A549 (cell line): ENCODE data around the gene NOTCH4. TPM values are rescaled to one million over a fixed set of nuclear protein-coding genes. Genes with fewer than 3 reads are reported as not detected.
A peak's percentile ranks its signal among the peaks of the same experiment; 100 is the strongest.
"Not testable (repeated sequence)": the region's sequence is repeated elsewhere in the genome, so short reads cannot be mapped to it uniquely, and the experiment has no call there.

Experiments
- ATAC-seq, 2 experiments: fragments of 200-7000 bp in 1 of 2; fragments of >200 bp in 1 of 2; cut with Nextera tagmentation in 1 of 2; cut with Tn5 transposase in 1 of 2; 3 replicates each; pipeline versions ENCODE4 v1.8.0 to v1.9.1; 2018 to 2020; ENCODE audit warnings: mild to moderate bottlenecking in 1 of 2, moderate library complexity in 1 of 2
- CTCF ChIA-PET: fragments of 300-600 bp; sonication (Branson Sonifier 250); formaldehyde crosslinking; extraction: SDS; loops from one replicate; lab custom pipeline; 2021; ENCODE audit warnings: antibody characterized with exemption, inconsistent platforms; lab: Yijun Ruan, JAX
- POLR2A ChIA-PET: fragments of 350-600 bp; formaldehyde crosslinking; extraction: SDS; loops from one replicate; lab custom pipeline; 2021; ENCODE audit warnings: antibody characterized with exemption, inconsistent platforms; lab: Yijun Ruan, JAX
- DNase-seq, 2 experiments: peaks; one replicate each; pipeline versions ENCODE4 v3.0.0 to v3.0.0-alpha.2; 2011 to 2016; ENCODE audit warnings: low read depth in 1 of 2, low spot score in 1 of 2
- FAIRE-seq: peaks from 2 replicates; lab custom pipeline; 2011; peaks lifted over from hg19 to GRCh38; lab: Jason Lieb, UNC
- H3K27ac ChIP-seq, 2 experiments: fragments of >200 bp; sonication (Bioruptor Twin); formaldehyde crosslinking; 3 replicates each; pipeline ENCODE4 v1.5.1; 2016 to 2017
- H3K4me1 ChIP-seq: fragments of >200 bp; sonication (Bioruptor Twin); formaldehyde crosslinking; 3 replicates; pipeline ENCODE4 v1.6.1; 2016
- H3K4me2 ChIP-seq: fragments of >200 bp; sonication (Bioruptor Twin); formaldehyde crosslinking; 3 replicates; pipeline ENCODE4 v1.6.1; 2016
- H3K4me3 ChIP-seq: fragments of >200 bp; sonication (Bioruptor Twin); formaldehyde crosslinking; 3 replicates; pipeline ENCODE4 v1.5.1; 2016
- H3K9me3 ChIP-seq: fragments of >200 bp; sonication (Bioruptor Twin); formaldehyde crosslinking; 3 replicates; pipeline ENCODE4 v1.6.1; 2016
- CTCF ChIP-seq: fragments of >200 bp; sonication (Bioruptor Twin); formaldehyde crosslinking; IDR thresholded peaks from 3 replicates; pipeline ENCODE4 v1.5.1; 2016
- EHF ChIP-seq: fragments of 250-450 bp; sonication (Bioruptor Pico); IDR thresholded peaks from 2 replicates; pipeline ENCODE4 v1.5.0; 2020; ENCODE audit warnings: mild to moderate bottlenecking
- HDAC2 ChIP-seq: fragments of 200-600 bp; sonication (generic); IDR thresholded peaks from 2 replicates; pipeline ENCODE4 v1.6.1; 2016
- HEYL ChIP-seq: fragments of 250-450 bp; sonication (Bioruptor Pico); IDR thresholded peaks from 2 replicates; pipeline ENCODE4 v1.8.0; 2021; ENCODE audit warnings: mild to moderate bottlenecking, moderate library complexity
- JUNB ChIP-seq: fragments of >200 bp; sonication (Bioruptor Twin); formaldehyde crosslinking; IDR thresholded peaks from 2 replicates; pipeline ENCODE4 v1.6.1; 2016
- KDM1A ChIP-seq: fragments of 200-600 bp; sonication (generic); IDR thresholded peaks from 2 replicates; pipeline ENCODE4 v1.6.1; 2016; ENCODE audit warnings: low read depth, mild to moderate bottlenecking
- MAZ ChIP-seq: fragments of 150-350 bp; IDR thresholded peaks from 2 replicates; pipeline ENCODE4 v1.6.1; 2014; ENCODE audit warnings: antibody characterized with exemption, low read depth, low read length, borderline replicate concordance
- MYC ChIP-seq: IDR thresholded peaks from 2 replicates; pipeline ENCODE4 v1.6.1; 2012; ENCODE audit warnings: mild to moderate bottlenecking, inconsistent platforms, low read length, improper control_type of control experiment, borderline replicate concordance
- POLR2A ChIP-seq: IDR thresholded peaks from 2 replicates; pipeline ENCODE4 v1.6.1; 2012; ENCODE audit warnings: mild to moderate bottlenecking, low read length
- RARB ChIP-seq: fragments of 250-450 bp; sonication (Bioruptor Pico); IDR thresholded peaks from 2 replicates; pipeline ENCODE4 v1.8.0; 2021; ENCODE audit warnings: mild to moderate bottlenecking, moderate library complexity
- RNF2 ChIP-seq: fragments of 200-600 bp; sonication (generic); IDR thresholded peaks from 2 replicates; pipeline ENCODE4 v1.6.1; 2016; ENCODE audit warnings: low read depth, mild to moderate bottlenecking, antibody characterized with exemption, moderate library complexity, borderline replicate concordance
- ZFP36 ChIP-seq: fragments of 450-650 bp; IDR thresholded peaks from 2 replicates; pipeline ENCODE4 v1.6.1; 2014; ENCODE audit warnings: borderline replicate concordance; ENCODE audit not compliant: partially characterized antibody
- WGBS: methylation state at CpG from one replicate; pipeline ENCODE4 v1.1.6; 2017; ENCODE audit errors: missing lambda C conversion rate; 5-methylcytosine and 5-hydroxymethylcytosine counted together
- polyA plus RNA-seq, 4 experiments: library from polyadenylated mRNA; depleted of rRNA in 3 of 4; stranded (reverse); fragments of >200 nt; fragmentation: RNase III in 1 of 4; extraction: RNeasy Plus Mini Kit Qiagen cat#74134 plus additional on column Dnase treatment in 1 of 4; gene quantifications; 2 replicates in 3 of 4; 3 replicates in 1 of 4; pipeline ENCODE4 v1.2.3, GENCODE V29; 2011 to 2017

The NOTCH4 gene
- polyA plus RNA-seq, 2 of the 4 experiments (the other 2 are of a cell fraction), result 0.32 to 0.70 TPM

GRCh38 chr6:32188381-32189068, 35.3 kb downstream of the NOTCH4 start:
- Histone ChIP-seq H3K4me2 (peak overlapping the region; percentile 99), H3K4me1 (peaks cover 43% of the 10 kb centered on the region), H3K4me3 (peak overlapping the region; percentile 94), H3K9me3 (no peaks in the 10 kb centered on the region), H3K27ac (peak overlapping the region; percentile 99 to 100)
- ChIA-PET POLR2A (interaction anchor here (1.1 kb wide), 1 partner anchor 11 kb away, joined by 3 read pairs; no protein-coding TSS in a partner anchor), CTCF (interaction anchor here (1.4 kb wide), 1 partner anchor 9 kb away, joined by 6 read pairs; no protein-coding TSS in a partner anchor)
- FAIRE-seq, result no peak
- DNase-seq, result no peak
- no peak for ATAC-seq
- TF ChIP-seq RARB (CRISPR knock-in tag), result no peak
- TF ChIP-seq MAZ, result no peak
- no peak for TF ChIP-seq JUNB
- TF ChIP-seq HDAC2, result no peak
- TF ChIP-seq MYC, result no peak
- TF ChIP-seq CTCF, result no peak
- TF ChIP-seq HEYL (CRISPR knock-in tag), result no peak
- WGBS, result 65% methylated on average over 8 of the region's 13 CpGs

GRCh38 chr6:32187725-32188380, 36.0 kb downstream of the NOTCH4 start:
- peak overlapping the region; percentile 99; the same call in 2 of the 3 replicates for H3K4me2 ChIP-seq
- not testable (repeated sequence) for H3K9me3 ChIP-seq, FAIRE-seq, H3K4me3 ChIP-seq, ATAC-seq, H3K27ac ChIP-seq, DNase-seq
- CTCF ChIA-PET, result interaction anchor here (0.8 to 1.4 kb wide), 2 partner anchors 8 to 9 kb away, joined by 3 to 6 read pairs; no protein-coding TSS in a partner anchor
- POLR2A ChIA-PET, result interaction anchor here (1.1 kb wide), 1 partner anchor 10 kb away, joined by 3 read pairs; no protein-coding TSS in a partner anchor
- WGBS, result 89% methylated on average over 7 of the region's 18 CpGs
- peaks cover 43% of the 10 kb centered on the region for H3K4me1 ChIP-seq

GRCh38 chr6:32187009-32187709, 36.7 kb downstream of the NOTCH4 start:
- ChIA-PET POLR2A (no interaction called here), CTCF (interaction anchor here (0.8 kb wide), 1 partner anchor 9 kb away, joined by 3 read pairs; no protein-coding TSS in a partner anchor)
- no peak for TF ChIP-seq EHF (CRISPR knock-in tag)
- TF ChIP-seq ZFP36, result no peak
- no peak for TF ChIP-seq POLR2A
- no peak for TF ChIP-seq KDM1A
- TF ChIP-seq RNF2, result no peak

GRCh38 chr6:32186151-32186840, 37.6 kb downstream of the NOTCH4 start:
- POLR2A ChIA-PET, result interaction anchor here (1.2 kb wide), 1 partner anchor 9 kb away, joined by 3 read pairs; no protein-coding TSS in a partner anchor
- H3K27ac ChIP-seq, result peak overlapping the region; percentile 51 to 61; a peak in 4 of 6 replicates
- H3K4me3 ChIP-seq, CTCF ChIA-PET, H3K9me3 ChIP-seq, DNase-seq, FAIRE-seq, ATAC-seq: not testable (repeated sequence)
- WGBS, result 65% methylated on average over 9 of the region's 10 CpGs
- peaks cover 36% of the 10 kb centered on the region for H3K4me1 ChIP-seq
- peak overlapping the region; percentile 63 for H3K4me2 ChIP-seq

More at GRCh38 chr6:32187009-32187709, 36.7 kb downstream of the NOTCH4 start:
- H3K4me1 ChIP-seq, result peaks cover 36% of the 10 kb centered on the region
- ATAC-seq (no peak), DNase-seq (no peak), FAIRE-seq (no peak)
- no peaks in the 10 kb centered on the region for H3K9me3 ChIP-seq
- peak overlapping the region in 1 of 2 experiments; percentile 61; a peak in 2 of 6 replicates for H3K27ac ChIP-seq
- no peak overlapping the region for H3K4me2 ChIP-seq
- 86% methylated on average over 12 of the region's 12 CpGs for WGBS
- H3K4me3 ChIP-seq, result no peak overlapping the region

- WGBS, result 9% methylated on average over 10 of the region's 11 CpGs
- Histone ChIP-seq H3K4me2 (peak overlapping the region; percentile 63), H3K4me1 (peaks cover 32% of the 10 kb centered on the region), H3K27ac (peak overlapping the region; percentile 56 to 61)
- CTCF ChIA-PET, H3K9me3 ChIP-seq, FAIRE-seq, H3K4me3 ChIP-seq: not testable (repeated sequence)
- DNase-seq (peak; percentile 61 to 90), ATAC-seq (peak; percentile 81 to 86)
- POLR2A ChIA-PET, result interaction anchor here (0.6 to 1.2 kb wide), 3 partner anchors 10 to 786 kb away, joined by 3 to 5 read pairs (median 3); no protein-coding TSS in a partner anchor
These were observed 38.2 kb downstream of the NOTCH4 start for GRCh38 chr6:32185681-32186131.
